Measurements from ENCODE around the gene ENTPD7.
A peak's percentile ranks its signal among the peaks of the same experiment; 100 is the strongest.
"Not testable (repeated sequence)": the region's sequence is repeated elsewhere in the genome, so short reads cannot be mapped to it uniquely, and the experiment has no call there.

The ENTPD7 gene

GRCh38 chr10:99623919-99624318 is 35.4 kb upstream of the ENTPD7 start:
- Histone ChIP-seq H3K36me3 (ENCODE audit: control insufficient read depth, insufficient read depth, low read length) (no peaks in the 10 kb centered on the region), H3K27me3 (replicated peaks; ENCODE audit: control insufficient read depth, insufficient read depth, low read length) (no peaks in the 10 kb centered on the region), H3K4me3 (replicated peaks; ENCODE audit: low read depth, low read length) (no peak overlapping the region)
- no peak for DNase-seq (ENCODE audit: extremely low read depth, insufficient read length)
- TF ChIP-seq CTCF (IDR thresholded peaks at IDR 0.05; ENCODE audit: insufficient read depth, low read length, poor library complexity, severe bottlenecking) = no peak

GRCh38 chr10:99625124-99625523 is 34.2 kb upstream of the ENTPD7 start:
- not testable (repeated sequence) for H3K4me3 ChIP-seq (replicated peaks; ENCODE audit: low read depth, low read length); DNase-seq (ENCODE audit: extremely low read depth, insufficient read length); H3K36me3 ChIP-seq (ENCODE audit: control insufficient read depth, insufficient read depth, low read length); H3K27me3 ChIP-seq (replicated peaks; ENCODE audit: control insufficient read depth, insufficient read depth, low read length)

- H3K27me3 ChIP-seq (replicated peaks; ENCODE audit: control insufficient read depth, insufficient read depth, low read length) = no peaks in the 10 kb centered on the region
- no peak overlapping the region for H3K4me3 ChIP-seq (replicated peaks; ENCODE audit: low read depth, low read length)
- no peak for TF ChIP-seq CTCF (IDR thresholded peaks at IDR 0.05; ENCODE audit: insufficient read depth, low read length, poor library complexity, severe bottlenecking)
- no peaks in the 10 kb centered on the region for H3K36me3 ChIP-seq (ENCODE audit: control insufficient read depth, insufficient read depth, low read length)
- DNase-seq (ENCODE audit: extremely low read depth, insufficient read length) = no peak
Observed at GRCh38 chr10:99628923-99629624, 30.2 kb upstream of the ENTPD7 start.

- Histone ChIP-seq H3K36me3 (ENCODE audit: control insufficient read depth, insufficient read depth, low read length) (no peaks in the 10 kb centered on the region), H3K4me3 (replicated peaks; ENCODE audit: low read depth, low read length) (no peak overlapping the region), H3K27me3 (replicated peaks; ENCODE audit: control insufficient read depth, insufficient read depth, low read length) (no peaks in the 10 kb centered on the region)
- DNase-seq (ENCODE audit: extremely low read depth, insufficient read length) = no peak
- no peak for TF ChIP-seq CTCF (IDR thresholded peaks at IDR 0.05; ENCODE audit: insufficient read depth, low read length, poor library complexity, severe bottlenecking)
Observed at GRCh38 chr10:99629625-99629978, 29.7 kb upstream of the ENTPD7 start.

GRCh38 chr10:99630433-99630832 is 28.9 kb upstream of the ENTPD7 start:
- no peak for DNase-seq (ENCODE audit: extremely low read depth, insufficient read length)
- TF ChIP-seq CTCF (IDR thresholded peaks at IDR 0.05; ENCODE audit: insufficient read depth, low read length, poor library complexity, severe bottlenecking) = peak; percentile 45

GRCh38 chr10:99630991-99631390 is 28.3 kb upstream of the ENTPD7 start:
- DNase-seq (ENCODE audit: extremely low read depth, insufficient read length) = no peak
- Histone ChIP-seq H3K4me3 (replicated peaks; ENCODE audit: low read depth, low read length) (no peak overlapping the region), H3K27me3 (replicated peaks; ENCODE audit: control insufficient read depth, insufficient read depth, low read length) (no peaks in the 10 kb centered on the region), H3K36me3 (ENCODE audit: control insufficient read depth, insufficient read depth, low read length) (no peaks in the 10 kb centered on the region)
- TF ChIP-seq CTCF (IDR thresholded peaks at IDR 0.05; ENCODE audit: insufficient read depth, low read length, poor library complexity, severe bottlenecking) = no peak

More at GRCh38 chr10:99630433-99630832, 28.9 kb upstream of the ENTPD7 start:
- Histone ChIP-seq H3K4me3 (replicated peaks; ENCODE audit: low read depth, low read length) (no peak overlapping the region), H3K36me3 (ENCODE audit: control insufficient read depth, insufficient read depth, low read length) (no peaks in the 10 kb centered on the region), H3K27me3 (replicated peaks; ENCODE audit: control insufficient read depth, insufficient read depth, low read length) (no peaks in the 10 kb centered on the region)
